AG20443 (cell line): ENCODE results near the gene MCRIP1.
"Not testable (repeated sequence)": the region's sequence is repeated elsewhere in the genome, so short reads cannot be mapped to it uniquely, and the experiment has no call there.

Experiments
- DNase-seq: peaks from one replicate; pipeline ENCODE4 v3.0.0; 2012; ENCODE audit warnings: low spot score, mixed read lengths

MCRIP1 gene

DNA sequence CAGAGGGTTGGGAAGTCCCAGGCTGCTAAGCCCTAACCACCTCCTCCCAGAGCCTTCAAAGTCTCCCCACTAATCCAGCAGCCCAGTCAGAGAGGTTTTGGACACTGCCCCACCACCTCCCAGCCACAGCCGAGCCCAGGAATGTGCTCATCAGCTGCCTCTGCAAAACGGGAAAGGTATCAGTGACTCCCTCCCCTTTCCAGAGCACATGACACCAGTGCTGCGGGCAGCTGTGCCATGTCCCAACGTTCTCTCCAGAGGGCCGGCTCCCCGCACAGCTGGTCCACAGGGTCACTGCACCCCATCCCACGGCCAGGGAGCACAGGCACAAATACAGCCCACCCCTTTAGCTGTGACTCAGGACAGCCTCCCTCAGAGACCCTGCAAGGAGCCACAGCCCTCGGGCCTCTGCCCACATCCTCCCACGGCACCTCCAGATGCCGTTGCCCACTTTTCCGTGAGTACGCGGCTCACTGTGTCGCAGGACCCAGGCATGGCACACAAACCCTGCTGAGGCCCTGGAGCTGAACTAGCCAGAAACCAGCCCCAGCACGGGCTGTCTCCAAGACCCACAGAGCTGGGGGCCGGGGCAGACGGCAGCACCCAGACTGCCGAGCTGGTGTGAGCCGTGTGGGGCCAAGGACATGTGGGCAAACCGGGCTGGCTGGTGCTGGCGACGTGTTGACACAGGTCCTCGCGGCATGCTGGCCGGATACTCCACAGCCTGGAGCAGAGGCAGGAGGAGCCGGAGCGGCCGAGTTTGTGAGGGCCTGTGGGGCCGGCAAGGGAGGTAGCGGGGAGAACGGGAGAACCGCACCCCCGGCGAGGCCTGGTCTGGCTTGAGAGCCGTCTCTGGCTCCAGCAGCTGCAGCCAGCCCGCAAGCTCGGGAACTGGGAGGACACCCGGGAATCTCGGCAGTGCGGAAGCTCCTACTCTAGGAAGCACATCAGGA lies 8.0 kb upstream of the MCRIP1 start:
- no peak for DNase-seq

DNA sequence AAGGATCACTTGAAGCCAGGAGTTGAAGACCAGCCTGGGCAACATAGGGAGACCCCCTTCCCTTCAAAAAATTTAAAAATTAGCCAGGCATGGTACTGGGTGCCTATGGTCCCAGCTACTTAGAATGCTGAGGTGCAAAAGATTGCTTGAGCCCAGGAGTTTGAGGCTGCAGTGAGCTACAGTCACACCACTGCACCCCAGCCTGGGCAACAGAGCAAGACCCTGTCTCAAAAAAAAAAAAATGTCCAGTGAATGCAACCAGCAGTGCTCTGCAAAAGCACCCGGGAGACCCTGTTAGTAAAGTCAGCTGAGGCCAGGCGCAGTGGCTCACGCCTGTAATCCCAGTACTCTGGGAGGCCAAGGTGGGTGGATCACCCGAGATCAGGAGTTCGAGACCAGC lies 7.0 kb upstream of the MCRIP1 start:
- DNase-seq, result not testable (repeated sequence)

DNA sequence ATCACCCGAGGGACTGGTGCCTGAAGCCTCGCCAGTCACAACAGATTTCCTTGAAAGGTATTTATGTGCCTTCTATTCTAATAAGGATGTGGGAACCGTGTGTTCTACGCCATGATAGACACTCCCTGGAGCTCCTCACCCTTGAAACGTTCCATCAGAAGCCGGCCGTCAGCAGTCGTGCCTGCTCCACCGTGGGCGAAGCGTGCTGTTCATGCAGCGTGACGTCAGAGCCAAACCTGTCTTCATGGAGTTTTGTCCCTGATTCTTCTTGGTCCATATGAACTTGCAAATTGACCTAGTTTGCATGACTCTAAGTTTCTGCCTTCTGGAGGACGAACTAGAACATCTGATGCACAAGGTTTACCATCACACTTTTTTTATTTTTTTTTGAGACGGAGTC lies 6.2 kb upstream of the MCRIP1 start:
- DNase-seq, result no peak

DNA sequence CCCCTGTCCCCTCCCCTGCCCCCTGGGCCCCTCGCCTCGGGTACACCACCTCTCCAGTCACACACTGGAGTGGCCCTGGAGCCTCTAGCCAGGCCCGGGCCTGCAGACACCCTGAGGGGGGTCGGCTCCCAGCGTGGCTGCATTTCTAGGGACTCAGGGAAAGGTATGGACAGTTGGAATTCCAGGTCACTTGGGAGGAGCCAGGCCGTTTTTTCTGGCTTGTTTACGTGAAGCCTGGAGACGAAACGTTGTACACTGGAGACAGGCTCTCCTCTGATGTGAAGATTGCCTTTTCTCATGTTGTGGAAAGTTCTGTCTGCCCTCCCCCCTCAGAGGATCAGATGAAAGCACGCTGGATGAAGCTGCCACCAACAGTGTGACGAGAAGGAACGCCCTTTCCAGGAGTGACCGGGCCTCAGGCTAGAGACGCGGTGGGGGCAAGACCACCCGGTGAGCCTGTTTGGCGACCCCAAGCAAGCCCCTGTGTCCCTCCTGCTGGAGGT lies 5.7 kb upstream of the MCRIP1 start:
- no peak for DNase-seq

DNA sequence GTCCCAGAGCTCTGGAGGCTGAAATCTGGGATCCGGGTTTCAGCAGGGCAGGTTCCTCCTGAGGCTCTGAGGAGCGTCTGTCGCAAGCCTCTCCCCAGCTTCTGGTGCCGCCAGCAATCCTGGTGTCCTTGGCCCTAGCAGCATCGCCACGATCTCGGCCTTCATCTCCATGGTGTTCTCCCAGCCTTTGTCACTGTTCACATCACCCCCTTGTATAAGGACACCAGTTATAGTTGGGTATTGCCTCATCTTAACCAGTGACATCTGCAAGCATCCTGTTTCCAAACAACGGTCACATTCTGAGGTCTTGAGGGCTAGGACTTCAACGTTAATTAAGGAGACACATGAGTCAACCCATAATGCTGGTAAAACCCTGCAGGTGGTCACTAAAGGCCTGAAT lies 4.5 kb upstream of the MCRIP1 start:
- no peak for DNase-seq

DNA sequence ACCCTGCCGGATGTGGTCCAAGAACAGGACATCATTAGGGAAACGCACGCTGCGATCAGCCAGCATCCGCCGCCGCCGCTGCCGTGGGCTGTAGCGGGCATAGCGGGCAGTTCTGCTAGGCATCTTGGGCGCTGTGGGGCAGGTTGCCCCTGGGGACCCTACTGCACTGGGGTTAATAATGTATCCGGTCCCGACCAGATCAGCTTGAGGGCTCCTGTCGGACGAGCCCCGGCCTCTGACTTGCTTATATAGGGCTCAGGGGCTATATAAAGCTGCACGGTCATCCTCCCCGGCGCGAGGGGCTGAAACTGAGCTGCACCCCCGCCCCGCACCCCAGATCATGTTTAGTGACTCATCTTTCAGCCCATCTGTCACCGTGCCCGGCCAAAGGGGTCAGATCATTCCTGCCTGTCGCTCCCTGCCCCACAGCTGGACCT lies 1.8 kb upstream of the MCRIP1 start, which contains the start of gene PPP1R27:
TSS of gene PPP1R27 (minus strand) at position 220 of the 437 bp plus-strand sequence. CDS start at position 123, 97 bp downstream.
- DNase-seq, result no peak

DNA sequence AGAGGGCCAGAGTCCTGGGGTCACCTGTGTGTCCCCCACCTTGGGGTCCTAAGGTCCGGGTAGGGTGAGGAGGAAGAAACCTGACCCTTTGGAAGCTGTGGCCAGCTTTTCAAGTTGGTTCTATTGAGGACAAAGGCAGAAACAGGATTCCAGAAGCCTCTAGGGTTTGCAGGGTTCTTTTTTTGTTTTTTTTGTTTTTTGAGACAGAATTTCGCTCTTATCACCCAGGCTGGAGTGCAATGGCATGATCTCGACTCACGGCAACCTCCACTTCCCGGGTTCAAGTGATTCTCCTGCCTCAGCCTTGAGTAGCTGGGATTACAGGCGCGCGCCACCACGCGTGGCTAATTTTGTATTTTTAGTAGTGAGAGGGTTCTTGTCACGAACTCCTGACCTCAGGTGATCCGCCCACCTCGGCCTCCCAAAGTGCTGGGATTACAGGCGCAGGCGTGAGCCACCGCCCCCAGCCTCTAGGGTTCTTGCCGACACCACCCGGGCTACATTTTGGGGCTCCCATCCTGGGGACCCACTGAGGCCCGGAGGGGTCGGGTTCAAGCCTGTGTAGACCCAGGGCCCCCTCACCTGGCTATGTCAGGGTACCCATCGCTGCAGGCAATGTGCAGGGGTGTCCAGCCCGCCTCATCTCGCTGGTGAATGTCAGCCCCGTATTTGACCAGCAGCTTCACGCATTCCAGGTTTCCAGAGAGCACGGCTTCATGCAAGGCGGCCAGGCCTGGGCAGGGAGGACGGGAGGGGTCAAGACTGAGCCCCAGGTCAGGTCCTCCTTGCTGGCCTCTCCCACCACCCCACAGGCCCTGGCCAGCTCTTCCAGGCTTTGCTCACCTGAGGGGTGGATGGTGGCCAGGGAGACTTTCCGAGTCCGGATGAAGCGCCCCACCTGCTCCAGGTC lies 1.1 kb upstream of the MCRIP1 start:
- DNase-seq, result no peak

DNA sequence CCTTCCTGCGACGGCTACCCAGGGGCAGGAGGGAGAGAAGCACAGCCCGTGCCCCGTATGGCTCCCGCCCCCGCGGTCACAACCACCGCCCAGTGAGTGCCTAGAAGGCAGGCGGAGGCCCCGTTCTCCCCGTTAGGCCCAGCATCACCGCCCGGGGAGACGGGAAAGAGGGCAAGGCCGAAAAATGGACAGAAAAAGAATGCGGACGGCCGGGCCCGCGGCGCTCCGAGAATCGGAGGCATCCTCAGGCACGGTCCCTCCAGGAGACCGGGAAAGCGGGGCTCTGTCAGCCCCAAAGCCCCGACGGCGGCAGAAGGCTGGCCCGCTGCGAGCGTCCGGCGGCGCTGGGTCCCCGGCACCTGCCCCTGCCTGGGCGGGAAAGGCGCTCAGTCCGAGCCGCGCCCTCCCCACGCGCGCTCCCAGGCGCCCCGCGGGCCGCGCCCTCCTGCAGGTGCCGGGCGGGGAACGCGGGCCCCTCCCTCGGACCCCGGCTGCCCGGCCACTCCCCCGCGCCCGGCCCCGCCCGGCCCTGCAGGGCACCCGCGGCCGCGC lies 407 bp downstream of the MCRIP1 start:
- peak; percentile 60 for DNase-seq

DNA sequence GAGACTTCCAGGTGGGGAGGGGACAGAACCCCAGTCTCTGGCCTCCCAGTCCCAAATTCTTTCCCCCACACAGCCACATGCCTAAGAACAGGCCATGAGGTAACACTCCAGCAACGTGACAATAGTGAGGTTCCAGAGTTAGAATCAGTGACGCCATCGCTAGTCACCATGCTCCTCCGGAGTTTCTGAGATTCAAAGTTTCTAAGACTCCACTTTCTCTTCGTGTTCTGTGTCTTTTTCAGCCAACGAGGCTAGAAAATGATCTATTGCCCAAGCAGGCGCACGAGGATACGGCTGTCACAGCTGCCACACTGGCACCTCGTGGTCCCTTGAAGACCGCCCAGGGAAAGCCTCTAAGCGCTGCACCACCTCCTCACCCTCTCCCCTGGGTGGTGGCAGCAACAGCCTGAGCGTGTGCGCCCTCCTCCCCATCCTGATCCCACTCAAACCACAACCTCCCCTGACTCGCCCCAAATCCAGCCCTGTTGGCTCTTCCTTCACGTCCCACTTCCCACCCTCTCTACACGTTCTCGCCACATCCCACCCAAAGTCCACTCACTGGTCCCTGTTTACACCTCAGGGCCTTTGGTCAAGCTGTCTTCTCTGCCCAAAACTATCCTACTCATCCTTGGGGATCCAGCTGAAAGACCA lies 1.0 kb downstream of the MCRIP1 start:
- peak; percentile 52 for DNase-seq

DNA sequence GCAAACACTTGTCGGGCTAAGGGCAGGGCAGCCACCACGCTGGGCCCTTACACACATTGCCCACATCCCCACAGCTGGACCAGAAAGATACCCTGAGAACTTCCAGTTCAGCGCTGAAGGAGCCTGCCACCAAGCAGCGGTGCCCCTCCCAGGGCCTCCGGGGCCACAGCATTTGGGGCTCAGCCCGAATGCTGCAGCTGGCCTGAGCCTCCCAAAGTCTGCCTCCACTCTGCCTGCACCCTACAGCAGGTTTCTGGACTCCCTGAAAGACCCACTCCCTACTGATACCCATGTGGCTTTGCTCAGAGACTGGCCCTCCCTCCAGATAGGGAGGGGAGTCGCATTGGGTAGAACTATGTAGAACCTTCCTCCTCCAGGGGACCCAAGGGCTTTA lies 1.5 kb downstream of the MCRIP1 start:
- no peak for DNase-seq

DNA sequence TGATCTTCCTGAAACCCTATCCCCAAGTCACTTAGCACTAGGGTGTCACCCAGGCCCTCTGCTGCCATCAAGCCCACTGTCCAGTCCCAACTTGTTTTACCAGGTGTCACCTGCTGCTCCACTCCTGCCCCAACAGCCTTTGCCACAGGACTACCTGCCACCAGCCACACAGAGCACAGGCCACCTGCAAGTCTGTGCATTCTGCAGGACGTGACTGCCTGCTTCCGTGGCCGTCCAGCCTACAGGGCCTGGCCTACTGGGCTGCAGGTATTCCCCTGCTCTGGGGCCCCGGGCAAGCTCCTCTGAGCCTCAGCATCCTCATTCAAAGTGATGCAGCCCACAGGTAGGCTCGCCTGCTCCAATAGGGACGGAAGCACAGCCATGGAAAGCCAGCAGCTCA lies 3.2 kb downstream of the MCRIP1 start:
- no peak for DNase-seq

DNA sequence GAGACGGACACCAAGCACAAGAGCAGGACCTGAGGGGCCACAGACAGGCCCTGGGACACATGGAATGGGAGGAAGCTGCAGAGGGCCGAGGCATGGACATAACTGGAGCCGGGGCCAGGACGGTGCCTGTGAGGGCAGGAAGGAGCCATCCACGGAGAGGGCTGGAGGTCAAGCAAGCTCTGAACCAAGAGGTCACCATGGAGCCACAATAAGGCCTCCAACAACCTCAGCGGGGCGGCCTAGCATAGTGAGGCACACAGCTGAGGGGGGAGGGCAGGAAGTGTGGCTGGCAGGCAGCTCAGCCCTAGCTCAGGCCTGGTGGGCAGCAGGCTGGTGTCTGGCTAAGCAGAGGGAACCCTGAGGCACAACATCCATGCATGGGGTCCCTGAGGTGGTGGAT lies 4.4 kb downstream of the MCRIP1 start:
- DNase-seq, result no peak

DNA sequence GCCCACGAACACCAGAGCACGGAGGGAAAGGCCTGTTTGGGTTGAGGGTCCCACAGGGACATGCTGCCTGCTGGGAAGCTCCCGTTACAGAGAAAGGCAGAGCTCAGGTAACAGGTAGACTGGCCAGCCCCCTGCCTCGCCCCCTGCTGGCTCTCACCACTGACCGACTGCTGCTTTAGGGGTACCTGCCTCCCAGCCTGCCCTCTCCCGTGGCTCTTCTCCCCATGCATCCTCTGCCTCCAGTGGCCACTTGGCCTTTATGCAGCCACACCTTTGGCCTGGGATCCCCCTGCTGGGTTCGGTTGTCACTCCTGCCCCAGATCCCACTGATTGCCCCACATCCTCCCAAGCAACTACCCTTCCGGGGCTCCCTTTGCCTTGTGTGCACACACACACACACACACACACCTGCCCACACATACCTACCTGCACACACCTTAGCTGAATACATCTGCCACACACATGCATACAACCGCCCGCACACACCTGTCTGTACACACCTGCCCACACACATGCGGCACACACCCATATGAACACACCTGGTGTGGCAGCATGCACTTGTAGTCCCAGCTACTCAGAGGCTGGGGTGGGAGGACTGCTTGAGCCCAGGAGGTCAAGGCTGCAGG lies 7.1 kb downstream of the MCRIP1 start:
- no peak for DNase-seq

DNA sequence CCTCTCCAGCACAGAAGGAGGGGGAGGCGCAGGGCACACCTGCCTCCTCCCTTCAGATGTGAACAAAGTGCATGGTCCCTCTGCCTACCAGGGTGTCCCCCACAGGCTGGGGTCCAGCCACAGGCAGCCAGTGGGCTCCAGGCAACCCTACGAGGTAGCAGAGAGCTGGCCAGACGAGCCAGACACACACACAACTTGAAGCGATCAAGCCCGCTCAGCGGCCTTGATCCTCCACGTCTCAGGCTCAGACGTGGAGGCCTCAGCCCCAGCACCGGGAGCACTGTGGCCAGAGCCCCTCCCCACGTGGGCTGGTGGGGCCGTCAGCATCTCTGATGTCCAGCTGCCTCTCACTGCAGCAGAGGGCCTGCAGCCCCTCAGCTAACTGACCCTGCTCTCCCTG lies 8.5 kb downstream of the MCRIP1 start:
- DNase-seq, result no peak

DNA sequence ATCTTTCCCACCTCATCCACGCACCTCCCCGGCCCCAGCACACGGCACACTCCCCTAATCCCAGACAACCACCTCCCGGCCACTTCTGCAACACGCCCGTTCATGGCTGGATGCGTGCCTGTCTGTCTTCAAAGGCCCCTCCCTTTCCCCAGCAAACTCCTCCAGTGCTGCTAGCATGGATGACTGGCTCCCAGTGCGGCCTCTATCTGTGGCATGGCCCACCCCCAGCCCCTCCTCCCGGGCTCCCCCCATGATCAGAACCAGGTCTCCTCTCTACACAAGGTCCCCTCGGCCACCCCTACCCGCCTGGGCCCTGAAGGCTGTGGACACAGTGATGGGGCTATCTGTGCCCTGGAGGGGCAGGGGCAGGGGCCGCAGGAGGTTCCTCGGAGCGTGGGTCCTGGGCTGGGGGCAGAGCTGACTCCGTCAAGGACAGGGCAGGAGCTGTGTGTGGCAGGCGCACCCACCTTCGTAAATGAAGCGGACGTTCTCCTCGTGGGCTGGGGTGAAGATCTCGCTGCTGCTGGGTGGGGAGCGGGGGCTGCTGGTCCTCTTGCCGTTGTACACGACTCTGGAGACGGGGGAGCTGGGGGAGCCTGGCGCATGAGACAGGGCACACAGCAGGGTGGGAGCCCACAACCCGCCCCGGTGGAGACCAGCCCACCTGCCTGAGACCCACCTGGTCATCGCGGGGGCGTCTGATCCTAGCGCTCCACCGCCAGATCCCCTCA lies 9.1 kb downstream of the MCRIP1 start:
- DNase-seq, result no peak

DNA sequence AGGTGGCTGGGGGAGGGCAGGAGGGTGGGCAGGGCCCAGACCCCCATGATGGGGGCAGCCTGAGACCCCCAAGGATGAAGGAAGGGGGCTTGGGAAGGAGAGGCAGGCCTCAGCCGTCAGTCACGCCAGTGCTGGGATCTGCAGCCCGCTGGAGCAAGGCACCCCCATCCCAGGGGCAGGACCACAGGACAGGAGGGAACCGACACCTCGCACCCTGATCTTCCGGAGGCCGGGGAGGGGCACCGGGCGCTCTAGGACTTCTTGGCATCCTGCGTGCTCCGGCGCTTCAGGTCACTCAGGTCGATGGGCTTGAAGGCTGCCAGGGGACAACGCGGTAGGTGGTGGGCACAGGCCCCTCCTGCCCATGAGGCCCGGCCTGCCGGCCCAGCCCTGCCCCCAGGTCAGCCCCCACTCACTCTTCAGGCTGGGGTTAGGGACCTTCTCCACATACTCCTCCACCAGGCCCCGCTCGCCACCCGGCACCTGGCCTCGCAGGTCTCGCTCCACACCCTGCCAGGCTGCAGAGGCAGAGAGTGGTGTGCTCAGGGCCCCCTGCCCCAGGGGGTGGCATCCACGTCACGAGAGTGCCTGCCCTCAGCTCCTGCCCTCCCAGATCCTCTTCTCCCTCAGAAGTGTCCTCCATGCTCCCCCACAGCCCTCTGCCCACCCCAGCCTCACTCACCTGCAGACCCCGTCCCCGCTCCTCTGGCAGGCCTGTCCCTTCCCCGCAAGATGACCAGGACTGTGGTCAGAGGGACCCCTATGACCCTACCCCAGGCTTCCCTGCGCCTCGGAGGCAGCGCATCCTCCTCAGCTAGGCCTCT lies 9.9 kb downstream of the MCRIP1 start:
- no peak for DNase-seq

DNA sequence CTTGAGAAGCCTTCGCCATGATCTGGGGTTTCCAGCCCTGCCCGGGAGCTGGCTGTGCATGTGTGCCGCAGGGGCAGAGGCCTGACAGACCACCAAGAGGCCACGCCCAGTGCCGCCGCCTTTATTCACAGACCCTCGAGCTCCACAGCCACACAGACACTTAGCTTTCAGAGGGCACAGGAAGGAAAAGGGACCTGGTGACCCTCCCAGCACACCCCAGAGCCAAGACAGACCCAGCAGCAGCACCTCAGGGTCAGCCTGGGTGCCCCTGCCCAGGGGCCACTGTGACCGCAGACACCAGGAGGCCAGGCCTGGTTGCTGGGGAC lies 10.8 kb downstream of the MCRIP1 start:
- DNase-seq, result no peak

DNA sequence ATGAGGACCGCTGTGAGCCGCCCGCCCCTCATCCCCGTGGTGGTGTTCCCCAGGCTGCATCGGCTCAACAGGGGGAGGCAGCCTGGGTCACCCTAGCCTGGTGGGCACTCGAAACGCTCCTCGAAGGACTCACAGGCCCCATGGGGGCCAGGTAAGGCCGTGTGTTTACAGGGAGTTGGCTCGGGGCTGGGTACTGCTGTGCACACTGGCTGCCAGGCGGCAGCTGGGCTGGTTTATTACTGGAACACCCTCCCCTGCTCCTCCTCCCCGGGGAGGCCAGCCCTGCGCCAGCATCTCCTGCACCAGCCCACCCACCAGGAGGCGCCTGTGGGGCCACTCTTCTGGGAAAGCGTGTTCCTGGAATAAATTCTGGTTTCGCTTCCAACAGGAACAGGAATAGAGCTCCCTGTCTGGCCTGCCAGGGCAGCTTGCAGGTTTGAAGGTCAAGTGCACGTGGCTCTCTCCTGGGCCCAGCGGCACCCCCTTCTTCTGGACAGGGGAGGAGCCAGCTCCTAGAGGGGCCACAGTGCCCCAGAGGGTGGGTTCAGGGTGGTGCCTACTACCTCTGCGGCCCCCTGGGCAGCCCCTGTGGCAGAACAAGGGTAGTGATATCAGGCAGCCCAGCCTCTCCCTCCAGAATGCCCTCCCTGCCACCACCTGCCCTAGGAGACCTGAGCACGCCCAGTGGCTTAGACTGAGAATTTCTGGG lies 11.3 kb downstream of the MCRIP1 start:
- DNase-seq, result peak; percentile 72

DNA sequence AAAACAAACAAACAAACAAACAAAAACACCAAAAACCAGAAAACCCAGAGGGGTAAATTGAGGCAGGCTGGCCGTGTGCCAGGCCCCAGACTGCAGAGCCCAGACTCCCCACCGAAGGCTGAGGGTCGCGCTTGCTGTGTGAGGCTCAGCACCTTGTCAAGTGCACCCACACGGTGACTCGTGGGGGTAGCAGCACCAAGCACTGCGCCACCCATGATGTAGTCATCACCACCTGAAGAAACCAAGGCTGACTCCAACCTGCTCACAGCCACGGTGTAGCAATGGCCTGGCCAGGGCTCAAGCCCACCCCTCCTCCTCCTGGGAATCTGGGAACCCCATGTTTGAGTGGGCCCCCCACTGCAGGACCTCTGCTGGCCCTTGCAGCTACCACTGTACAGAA lies 11.9 kb downstream of the MCRIP1 start:
- no peak for DNase-seq
